Heart left ventricle (tissue), 16 donors: ENCODE results near the gene SSBP3. TPM values are rescaled to one million over a fixed set of nuclear protein-coding genes. Genes with fewer than 3 reads are reported as not detected.
A peak's percentile ranks its signal among the peaks of the same experiment; 100 is the strongest.

ENCODE experiments used
- ATAC-seq, 4 donors: fragments of 200-7000 bp; cut with Tn5 transposase; one replicate each; pipeline ENCODE4 v1.9.1; 2020 to 2022; ENCODE audit warnings: moderate library complexity in 4 of 4, mild to moderate bottlenecking in 3 of 4, moderate number of reproducible peaks in 1 of 4
- DNase-seq, 5 donors: peaks; one replicate each; pipeline ENCODE4 v3.0.0-alpha.2; 2020
- H3K27ac ChIP-seq, 12 donors: fragments of 200-600 bp; sonication (generic) in 4 of 12; one replicate each; pipeline versions ENCODE4 v1.5.0 to v1.8.0; 2016 to 2022; ENCODE audit warnings: mild to moderate bottlenecking in 2 of 12
- H3K27me3 ChIP-seq, 9 donors: fragments of 200-600 bp; sonication (generic) in 2 of 9; one replicate each; pipeline versions ENCODE4 v1.5.1 to v1.8.0; 2016 to 2022; ENCODE audit warnings: mild to moderate bottlenecking in 3 of 9
- H3K36me3 ChIP-seq, 9 donors: fragments of 200-600 bp; sonication (generic) in 2 of 9; one replicate each; pipeline versions ENCODE4 v1.5.0 to v1.8.0; 2018 to 2022; ENCODE audit warnings: mild to moderate bottlenecking in 2 of 9
- H3K4me1 ChIP-seq, 12 donors: fragments of 200-600 bp; sonication (generic) in 4 of 12; one replicate each; pipeline versions ENCODE4 v1.5.0 to v1.8.0; 2016 to 2022; ENCODE audit warnings: mild to moderate bottlenecking in 3 of 12
- H3K4me3 ChIP-seq, 12 donors: fragments of 200-600 bp; sonication (generic) in 4 of 12; one replicate each; pipeline versions ENCODE4 v1.5.0 to v1.8.0; 2017 to 2022; ENCODE audit warnings: mild to moderate bottlenecking in 9 of 12, moderate library complexity in 4 of 12
- H3K9me3 ChIP-seq, 12 donors: fragments of 200-600 bp; sonication (generic) in 4 of 12; one replicate each; pipeline versions ENCODE4 v1.5.0 to v1.8.0; 2016 to 2022; ENCODE audit warnings: mild to moderate bottlenecking in 1 of 12
- POLR2A ChIP-seq, 2 donors: fragments of 450-650 bp; IDR thresholded peaks; one replicate each; pipeline ENCODE4 v1.6.1; 2017; ENCODE audit warnings: antibody characterized with exemption in 2 of 2, mild to moderate bottlenecking in 2 of 2, moderate library complexity in 2 of 2
- WGBS, 4 donors: extraction: QIAGEN DNeasy Blood & Tissue Kit in 2 of 4; methylation state at CpG; one replicate each; pipeline versions ENCODE4 v1.1.5 to v1.1.7; 2013 to 2018; 5-methylcytosine and 5-hydroxymethylcytosine counted together
- intact Hi-C, 10 donors: fragments of 100-400 bp; cut with DNase I; formaldehyde crosslinking; loops; one replicate each; pipeline versions ENCODE4 v1.11.1 to v1.14.2; 2022
- polyA plus RNA-seq, 2 donors: library from polyadenylated mRNA; stranded (reverse); fragments of 200-250 nt; gene quantifications; one replicate each; pipeline ENCODE4 v1.2.3, GENCODE V29; 2013
- total RNA-seq, 9 donors: library from RNA; depleted of rRNA in 2 of 9; stranded (reverse); fragments of >200 nt in 2 of 9; fragmentation: NEBNext Ultra II Directional in 3 of 9; extraction: Animal tissue kit (Norgen Biotek cat#: 25700) in 3 of 9; gene quantifications; one replicate each; pipeline versions ENCODE4 v1.1.0 to v1.2.4, GENCODE V29; 2016 to 2023
- TF ChIP-seq, protein P1 (sequence below), 12 donors: fragments of 200-600 bp; sonication (generic) in 4 of 12; IDR thresholded peaks; one replicate each; pipeline versions ENCODE4 v1.5.0 to v1.8.0; 2018 to 2022; ENCODE audit warnings: antibody characterized with exemption in 12 of 12, mild to moderate bottlenecking in 5 of 12
- donor health status: ischemic (EF 13 %, LVEDD 7.1; RV severe dilation, severe dysfunction).
- donor health status: healthy with polysubstance abuse.
- donor health status: DM: no; HTN: yes; CAD: no.
- donor health status: DM: no; HTN: no; CAD: no.
- donor health status: ischemic (EF 25% LVEDD 6.9; RV normal size, moderate dysfunction).
- donor health status: ischemic (EF 25% LVEDD 5.7; RV mildly dilated, moderate dysfunction).
- donor health status: healthy.
- donor health status: DM: yes; HTN: yes; CAD: no.
- donor health status: ischemic (EF 35%, LVEDD 5.7; RV mildly dilated, moderate dysfunction).
- donor health status: nonischemic (EF 11% LVEDD 7.7; RV severe dilation, severe dysfunction).
- donor health status: DM: yes; HTN: yes; CAD: no.
- donor health status: PGD.
- donor health status: ischemic (EF 29% LVEDD 5.4; RV normal size, mild dysfunction).
- donor health status: nonischemic (EF 23%, LVEDD 6.1; RV moderate dilation, normal function).

SSBP3 gene
- total and polyA plus RNA-seq, 11 donors = 20.8 to 61.8 (median 48.1) TPM

DNA sequence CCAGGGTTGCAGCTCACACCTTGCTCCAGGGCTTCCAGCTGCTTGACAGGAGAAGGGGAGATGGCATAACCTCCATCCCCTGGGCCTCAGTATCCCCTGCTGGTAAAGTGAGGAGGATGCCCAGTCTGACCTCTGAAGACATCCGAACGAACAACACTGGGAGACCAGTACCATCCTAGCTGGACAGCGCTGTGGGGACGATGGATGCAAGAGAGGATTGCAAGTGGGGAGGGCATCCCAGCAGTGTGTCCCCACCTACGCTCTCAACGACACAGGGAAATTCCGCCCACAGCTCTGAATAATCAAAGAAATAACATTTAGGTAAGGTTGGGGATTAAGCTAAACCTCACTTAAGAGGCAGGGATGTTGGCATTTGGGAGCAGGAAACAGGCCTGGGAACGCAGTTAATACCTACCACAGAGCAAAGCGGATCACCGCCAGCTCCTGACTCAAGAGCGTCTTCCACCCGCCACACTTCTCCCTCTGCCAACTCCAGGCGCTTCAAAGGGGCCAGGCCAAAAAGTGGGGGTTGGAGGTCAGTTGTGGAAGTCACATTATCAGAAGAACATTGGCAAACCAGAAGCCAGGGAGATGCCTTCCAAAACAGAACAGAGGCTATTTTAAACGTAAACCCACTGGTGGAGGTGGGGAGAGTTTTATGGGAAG lies 47.6 kb downstream of the SSBP3 start:
- DNase-seq (peak; percentile 72 to 89 (median 75)), ATAC-seq (peak; percentile 79 to 86 (median 84))
- no peaks in the 10 kb centered on the region for H3K9me3 ChIP-seq
- no peaks in the 10 kb centered on the region for H3K27me3 ChIP-seq
- H3K4me1 ChIP-seq = peaks cover 4 to 79% (median 53%) of the 10 kb centered on the region in 12 donors
- no peak overlapping the region for H3K4me3 ChIP-seq
- TF ChIP-seq, protein P1, sequence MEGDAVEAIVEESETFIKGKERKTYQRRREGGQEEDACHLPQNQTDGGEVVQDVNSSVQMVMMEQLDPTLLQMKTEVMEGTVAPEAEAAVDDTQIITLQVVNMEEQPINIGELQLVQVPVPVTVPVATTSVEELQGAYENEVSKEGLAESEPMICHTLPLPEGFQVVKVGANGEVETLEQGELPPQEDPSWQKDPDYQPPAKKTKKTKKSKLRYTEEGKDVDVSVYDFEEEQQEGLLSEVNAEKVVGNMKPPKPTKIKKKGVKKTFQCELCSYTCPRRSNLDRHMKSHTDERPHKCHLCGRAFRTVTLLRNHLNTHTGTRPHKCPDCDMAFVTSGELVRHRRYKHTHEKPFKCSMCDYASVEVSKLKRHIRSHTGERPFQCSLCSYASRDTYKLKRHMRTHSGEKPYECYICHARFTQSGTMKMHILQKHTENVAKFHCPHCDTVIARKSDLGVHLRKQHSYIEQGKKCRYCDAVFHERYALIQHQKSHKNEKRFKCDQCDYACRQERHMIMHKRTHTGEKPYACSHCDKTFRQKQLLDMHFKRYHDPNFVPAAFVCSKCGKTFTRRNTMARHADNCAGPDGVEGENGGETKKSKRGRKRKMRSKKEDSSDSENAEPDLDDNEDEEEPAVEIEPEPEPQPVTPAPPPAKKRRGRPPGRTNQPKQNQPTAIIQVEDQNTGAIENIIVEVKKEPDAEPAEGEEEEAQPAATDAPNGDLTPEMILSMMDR (IDR thresholded peaks at IDR 0.05) = no peak
- TF ChIP-seq POLR2A (IDR thresholded peaks at IDR 0.05) = no peak
- intact Hi-C loops = loop anchor here in 8 of 10 donors (2.0 to 10.0 kb wide), 10 partner anchors 39 to 130 kb away; partner anchors contain the start of gene SSBP3 (in 1 of the 8)
- H3K36me3 ChIP-seq = no peaks in the 10 kb centered on the region
- WGBS, 4 donors = 56 to 81% (median 64%) methylated on average over 12 to 14 of the region's 14 CpGs
- H3K27ac ChIP-seq = peak overlapping the region in 11 of 12 donors; percentile 40 to 92 (median 73)

DNA sequence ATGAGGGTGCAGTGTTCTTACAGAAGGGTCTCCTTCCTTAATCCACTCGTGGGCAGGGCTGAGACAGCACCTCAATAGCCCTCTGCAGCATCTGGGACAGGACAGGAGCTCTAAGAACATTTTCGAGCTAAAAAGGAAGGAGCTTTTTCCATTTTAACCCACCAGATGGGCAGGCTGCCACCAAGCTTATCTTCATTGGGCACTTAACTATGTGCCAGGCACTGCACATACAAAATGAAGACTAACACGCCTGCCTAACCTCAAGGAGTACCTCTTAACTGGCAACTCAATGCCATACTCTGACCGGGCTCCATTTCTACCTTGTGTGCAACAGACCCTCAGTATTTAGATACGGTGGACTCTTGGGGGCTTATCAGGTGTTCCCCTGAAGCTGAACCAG lies 48.2 kb downstream of the SSBP3 start:
- Histone ChIP-seq H3K27ac (peak overlapping the region in 8 of 12 donors; percentile 43 to 92 (median 74)), H3K4me1 (peaks cover 4 to 81% (median 55%) of the 10 kb centered on the region in 12 donors), H3K9me3 (no peaks in the 10 kb centered on the region), H3K27me3 (no peaks in the 10 kb centered on the region), H3K36me3 (no peaks in the 10 kb centered on the region), H3K4me3 (no peak overlapping the region)
- TF ChIP-seq POLR2A (IDR thresholded peaks at IDR 0.05) = no peak
- TF ChIP-seq, protein P1 (IDR thresholded peaks at IDR 0.05) = no peak
- WGBS, 4 donors = 52 to 80% (median 60%) methylated on average over 5 of the region's 5 CpGs
- intact Hi-C loops = loop anchor here in 8 of 10 donors (2.0 to 10.0 kb wide), 10 partner anchors 39 to 131 kb away; partner anchors contain the start of gene SSBP3 (in 1 of the 8)
- no peak for DNase-seq
- no peak for ATAC-seq

DNA sequence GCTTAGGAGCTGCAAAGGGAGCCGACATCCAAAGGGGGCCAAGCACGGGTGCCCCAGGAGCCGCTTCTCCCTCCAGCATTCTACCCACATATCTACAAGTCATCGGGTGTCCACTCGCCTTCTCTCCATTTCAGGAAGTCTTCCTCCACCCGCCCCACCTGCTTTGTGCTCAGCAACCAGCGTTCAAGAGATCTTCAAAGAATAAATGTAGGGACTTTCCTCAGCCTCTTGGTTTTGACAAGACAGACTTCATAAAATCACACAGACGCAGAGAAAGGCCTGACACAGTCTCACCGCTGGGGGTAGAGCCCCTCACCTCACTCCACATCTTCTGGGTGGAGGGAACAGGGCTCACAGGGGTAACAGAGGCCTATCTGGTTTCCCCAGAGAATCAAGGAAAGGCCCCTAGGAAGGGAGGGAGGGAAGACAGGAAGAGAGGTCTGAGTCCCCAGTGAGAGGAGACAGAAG lies 49.5 kb downstream of the SSBP3 start:
- H3K9me3 ChIP-seq = no peaks in the 10 kb centered on the region
- no peak for TF ChIP-seq POLR2A (IDR thresholded peaks at IDR 0.05)
- TF ChIP-seq, protein P1 (IDR thresholded peaks at IDR 0.05) = no peak
- 53 to 66% (median 59%) methylated on average over 9 of the region's 9 CpGs for WGBS, 4 donors
- no peak for ATAC-seq
- peak overlapping the region in 4 of 12 donors; percentile 11 to 39 (median 15) for H3K4me3 ChIP-seq
- no peak for DNase-seq
- no peaks in the 10 kb centered on the region for H3K27me3 ChIP-seq
- H3K27ac ChIP-seq = peak overlapping the region in 4 of 12 donors; percentile 2 to 30 (median 11)
- no peaks in the 10 kb centered on the region for H3K36me3 ChIP-seq
- intact Hi-C loops = loop anchor here in 8 of 10 donors (5.0 to 10.0 kb wide), 9 partner anchors 41 to 131 kb away; partner anchors contain the start of gene SSBP3 (in 1 of the 8)
- H3K4me1 ChIP-seq = peaks cover 4 to 82% (median 54%) of the 10 kb centered on the region in 12 donors
